ENCODE results near the gene SEC23B.

GRCh38 chr20:18571009-18571408 lies 63.3 kb downstream of the SEC23B start:
- TF ChIP-seq EZH2 (IDR thresholded peaks at IDR 0.05; ENCODE audit: borderline replicate concordance, control insufficient read depth, low read depth, low read length) (no peak), CTCF (IDR thresholded peaks at IDR 0.05 in 2 of 3, conservative IDR thresholded peaks at IDR 0.05 in 1 of 3; ENCODE audit: control insufficient read depth in 2 of 3, extremely low read depth in 1 of 3, insufficient read depth in 1 of 3, low read depth in 3 of 3, low read length in 3 of 3) (no peak), DPF2 (IDR thresholded peaks at IDR 0.05) (no peak), ATF2 (IDR thresholded peaks at IDR 0.05; ENCODE audit: low read length) (no peak), USF2 (IDR thresholded peaks at IDR 0.05; ENCODE audit: borderline replicate concordance, low read depth, low read length) (no peak), POLR2AphosphoS5 (IDR thresholded peaks at IDR 0.05; ENCODE audit: low read length) (no peak), SMC3 (IDR thresholded peaks at IDR 0.05; ENCODE audit: borderline replicate concordance, low read length) (no peak), CHD2 (IDR thresholded peaks at IDR 0.05; ENCODE audit: borderline replicate concordance, low read depth, low read length) (no peak)
